IPS DF 19.7 (cell line): ENCODE measurements around the gene RYR2.

Experiments used
- DNase-seq: peaks from one replicate; pipeline ENCODE4 v3.0.0-alpha.2; 2013; ENCODE audit warnings: low read depth, low spot score

Gene RYR2

GRCh38 chr1:237032029-237032428, 10.0 kb upstream of the RYR2 start:
- peak; percentile 93 for DNase-seq

GRCh38 chr1:237033061-237033460, 8.9 kb upstream of the RYR2 start:
- DNase-seq, result no peak

- no peak for DNase-seq
Measured at GRCh38 chr1:237033804-237034203, 8.2 kb upstream of the RYR2 start.

- DNase-seq, result no peak
Measured at GRCh38 chr1:237035759-237036158, 6.2 kb upstream of the RYR2 start.

GRCh38 chr1:237038211-237038610, 3.8 kb upstream of the RYR2 start:
- DNase-seq, result no peak

- no peak for DNase-seq
Measured at GRCh38 chr1:237040823-237041222, 1.2 kb upstream of the RYR2 start.

GRCh38 chr1:237041461-237041794, 556 bp upstream of the RYR2 start:
- DNase-seq, result no peak

- no peak for DNase-seq
Measured at GRCh38 chr1:237042526-237042891, 525 bp downstream of the RYR2 start.

- DNase-seq, result no peak
Measured at GRCh38 chr1:237042892-237043576, 1.1 kb downstream of the RYR2 start.

- no peak for DNase-seq
Measured at GRCh38 chr1:237043846-237044636, 2.1 kb downstream of the RYR2 start.

- peak; percentile 40 for DNase-seq
Measured at GRCh38 chr1:237045278-237046016, 3.5 kb downstream of the RYR2 start.

- no peak for DNase-seq
Measured at GRCh38 chr1:237048803-237049202, 6.8 kb downstream of the RYR2 start.

- no peak for DNase-seq
Measured at GRCh38 chr1:237050185-237050584, 8.2 kb downstream of the RYR2 start.

GRCh38 chr1:237050915-237051314, 8.9 kb downstream of the RYR2 start:
- no peak for DNase-seq

GRCh38 chr1:237054313-237054712, 12.3 kb downstream of the RYR2 start:
- DNase-seq, result no peak

GRCh38 chr1:237058470-237058869, 16.5 kb downstream of the RYR2 start:
- DNase-seq, result no peak

- no peak for DNase-seq
Measured at GRCh38 chr1:237059244-237059643, 17.3 kb downstream of the RYR2 start.

GRCh38 chr1:237062976-237063375, 21.0 kb downstream of the RYR2 start:
- DNase-seq, result no peak

- no peak for DNase-seq
Measured at GRCh38 chr1:237065903-237066302, 23.9 kb downstream of the RYR2 start.

- DNase-seq, result no peak
Measured at GRCh38 chr1:237070519-237070918, 28.5 kb downstream of the RYR2 start.

GRCh38 chr1:237071641-237072420, 29.8 kb downstream of the RYR2 start:
- no peak for DNase-seq
